Vagina (tissue), 2 donors: Measurements from ENCODE around the gene STRN4.

ENCODE experiments used
- POLR2A ChIP-seq, 2 donors: fragments of 450-650 bp; IDR thresholded peaks; one replicate each; pipeline ENCODE4 v1.6.1; 2017; ENCODE audit warnings: antibody characterized with exemption in 2 of 2, mild to moderate bottlenecking in 2 of 2, moderate library complexity in 2 of 2
- POLR2AphosphoS5 ChIP-seq, 2 donors: sonication (generic); formaldehyde crosslinking; IDR thresholded peaks; one replicate each; pipeline ENCODE4 v1.9.0; 2017; ENCODE audit warnings: antibody characterized with exemption in 2 of 2, mild to moderate bottlenecking in 2 of 2, low read depth in 1 of 2; ENCODE audit not compliant: insufficient read depth in 1 of 2
- TF ChIP-seq, protein P1 (sequence below), 3 experiments: fragments of 450-650 bp in 2 of 3; fragments of 200-600 bp in 1 of 3; sonication (generic) in 1 of 3; IDR thresholded peaks; one replicate each; pipeline ENCODE4 v1.5.1; 2017 to 2019; ENCODE audit warnings: antibody characterized with exemption in 3 of 3, mild to moderate bottlenecking in 2 of 3, moderate library complexity in 2 of 3

DNA sequence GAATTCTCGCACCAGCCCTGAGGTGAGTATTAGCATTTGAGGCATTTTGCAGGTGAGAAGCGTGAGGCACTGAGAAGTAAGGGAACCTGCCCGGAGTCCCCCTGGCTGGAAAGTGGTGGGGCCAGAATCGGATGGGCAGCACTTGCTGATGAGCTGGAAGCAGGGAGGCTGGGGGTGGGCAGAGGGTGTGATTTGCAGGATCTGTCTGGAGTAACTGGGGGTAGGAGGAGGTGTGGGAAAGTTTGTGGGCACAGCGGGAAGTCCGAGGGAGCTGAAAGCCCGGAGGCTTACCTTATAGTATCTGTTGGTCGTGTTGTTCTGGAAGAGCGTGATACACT is 49.4 kb downstream of the STRN4 start:
- TF ChIP-seq POLR2A (IDR thresholded peaks at IDR 0.05) (no peak), POLR2AphosphoS5 (IDR thresholded peaks at IDR 0.05; ENCODE audit: insufficient read depth in 1 of 2, low read depth in 1 of 2) (no peak)
- TF ChIP-seq, protein P1, sequence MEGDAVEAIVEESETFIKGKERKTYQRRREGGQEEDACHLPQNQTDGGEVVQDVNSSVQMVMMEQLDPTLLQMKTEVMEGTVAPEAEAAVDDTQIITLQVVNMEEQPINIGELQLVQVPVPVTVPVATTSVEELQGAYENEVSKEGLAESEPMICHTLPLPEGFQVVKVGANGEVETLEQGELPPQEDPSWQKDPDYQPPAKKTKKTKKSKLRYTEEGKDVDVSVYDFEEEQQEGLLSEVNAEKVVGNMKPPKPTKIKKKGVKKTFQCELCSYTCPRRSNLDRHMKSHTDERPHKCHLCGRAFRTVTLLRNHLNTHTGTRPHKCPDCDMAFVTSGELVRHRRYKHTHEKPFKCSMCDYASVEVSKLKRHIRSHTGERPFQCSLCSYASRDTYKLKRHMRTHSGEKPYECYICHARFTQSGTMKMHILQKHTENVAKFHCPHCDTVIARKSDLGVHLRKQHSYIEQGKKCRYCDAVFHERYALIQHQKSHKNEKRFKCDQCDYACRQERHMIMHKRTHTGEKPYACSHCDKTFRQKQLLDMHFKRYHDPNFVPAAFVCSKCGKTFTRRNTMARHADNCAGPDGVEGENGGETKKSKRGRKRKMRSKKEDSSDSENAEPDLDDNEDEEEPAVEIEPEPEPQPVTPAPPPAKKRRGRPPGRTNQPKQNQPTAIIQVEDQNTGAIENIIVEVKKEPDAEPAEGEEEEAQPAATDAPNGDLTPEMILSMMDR (IDR thresholded peaks at IDR 0.05) = no peak
